Measurements from ENCODE around the gene SHC3.
A peak's percentile ranks its signal among the peaks of the same experiment; 100 is the strongest.

Gene SHC3

GRCh38 chr9:89183146-89183545 lies 4.5 kb upstream of the SHC3 start:
- no peak for DNase-seq

GRCh38 chr9:89182369-89182768 lies 3.8 kb upstream of the SHC3 start:
- no peak for DNase-seq

- DNase-seq = peak; percentile 85
Observed at GRCh38 chr9:89179895-89180734, 1.5 kb upstream of the SHC3 start.

GRCh38 chr9:89179540-89179894 lies 899 bp upstream of the SHC3 start:
- DNase-seq = no peak

- no peak for DNase-seq
Observed at GRCh38 chr9:89178830-89179539, 367 bp upstream of the SHC3 start.

GRCh38 chr9:89177012-89177943 lies 1.3 kb downstream of the SHC3 start:
- no peak for DNase-seq

- DNase-seq = no peak
Observed at GRCh38 chr9:89175828-89176261, 2.8 kb downstream of the SHC3 start.

DNA sequence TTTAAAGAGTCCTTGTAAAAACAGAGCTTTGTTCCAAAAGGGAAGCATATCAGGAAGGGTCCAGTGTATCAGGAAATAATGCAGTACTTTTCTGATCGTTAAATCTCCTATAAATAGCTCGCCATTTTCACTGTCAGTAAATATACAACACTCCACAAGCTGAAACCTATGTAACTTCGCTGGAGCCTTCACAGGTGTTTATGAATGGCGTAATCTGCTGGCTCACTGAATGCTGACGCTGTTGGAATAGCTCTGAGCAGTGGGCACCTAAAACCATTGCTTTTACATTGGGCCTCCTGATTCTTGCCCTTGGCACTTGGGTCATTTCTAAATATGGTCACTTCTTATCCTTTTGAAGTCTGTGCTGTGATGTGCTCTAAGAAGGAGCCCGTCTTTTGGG lies 4.3 kb downstream of the SHC3 start:
- DNase-seq = no peak

- no peak for DNase-seq
Observed at GRCh38 chr9:89173072-89173471, 5.5 kb downstream of the SHC3 start.

- DNase-seq = no peak
Observed at GRCh38 chr9:89172398-89172797, 6.2 kb downstream of the SHC3 start.

DNA sequence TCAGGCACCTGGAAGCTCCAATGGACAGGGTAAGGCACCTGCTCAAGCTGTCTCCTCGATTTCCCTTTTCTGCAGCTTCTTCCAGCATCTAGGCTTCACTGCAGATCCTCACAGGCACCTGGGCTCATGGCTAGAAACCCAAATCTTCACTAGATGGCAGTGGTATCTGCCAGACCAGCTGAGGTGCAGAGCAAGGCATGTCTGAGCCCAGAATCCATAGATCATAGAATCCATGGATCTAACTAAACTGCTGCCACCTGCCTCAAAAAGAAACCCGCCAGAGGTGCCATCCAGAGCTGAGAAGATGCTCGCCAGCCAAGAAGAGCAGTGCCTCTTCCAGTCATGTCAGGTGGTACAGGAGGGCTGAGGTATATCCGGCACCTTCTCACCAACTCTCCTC lies 6.9 kb downstream of the SHC3 start:
- DNase-seq = no peak

GRCh38 chr9:89171231-89171630 lies 7.4 kb downstream of the SHC3 start:
- no peak for DNase-seq

- no peak for DNase-seq
Observed at GRCh38 chr9:89168901-89169813, 9.5 kb downstream of the SHC3 start.

DNA sequence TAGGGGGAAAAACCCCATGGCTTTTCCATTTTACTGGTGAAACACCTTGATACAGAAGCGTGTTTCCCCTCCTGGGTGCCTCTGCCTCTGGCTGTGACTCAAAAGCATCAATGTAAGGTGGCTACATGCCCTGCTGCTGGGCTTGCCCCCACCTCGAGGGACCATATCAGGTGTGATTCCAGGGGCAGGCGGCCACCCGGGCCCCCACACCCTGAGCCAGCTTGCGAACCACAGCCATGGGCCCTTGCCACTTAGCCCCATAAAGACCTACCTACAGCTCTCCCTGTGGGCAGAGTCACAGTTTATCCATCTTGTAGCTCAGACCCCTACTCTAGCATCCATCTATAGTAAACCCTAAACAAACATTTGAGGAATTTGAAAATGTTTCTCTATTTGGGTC lies 10.8 kb downstream of the SHC3 start:
- no peak for DNase-seq

GRCh38 chr9:89166852-89167251 lies 11.8 kb downstream of the SHC3 start:
- DNase-seq = no peak

DNA sequence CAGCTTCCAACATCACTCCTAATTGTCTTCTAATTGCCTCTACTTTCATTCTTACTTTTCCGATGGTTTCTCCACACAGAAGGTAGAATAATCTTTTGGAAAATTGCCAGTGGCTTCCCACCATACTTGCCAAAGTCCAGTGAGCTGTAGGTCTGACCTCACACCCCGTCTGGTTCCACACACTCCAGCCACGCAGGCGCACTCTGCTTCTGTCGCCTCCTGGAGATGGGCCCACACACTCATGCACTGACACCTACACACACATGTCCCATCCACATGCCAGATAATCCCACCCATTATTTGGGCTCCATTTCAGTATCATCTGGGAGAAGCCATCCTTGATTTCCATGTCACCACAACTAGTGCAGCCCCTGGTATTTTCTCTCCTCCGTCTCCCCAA lies 12.7 kb downstream of the SHC3 start:
- no peak for DNase-seq

GRCh38 chr9:89165341-89165740 lies 13.3 kb downstream of the SHC3 start:
- no peak for DNase-seq

DNA sequence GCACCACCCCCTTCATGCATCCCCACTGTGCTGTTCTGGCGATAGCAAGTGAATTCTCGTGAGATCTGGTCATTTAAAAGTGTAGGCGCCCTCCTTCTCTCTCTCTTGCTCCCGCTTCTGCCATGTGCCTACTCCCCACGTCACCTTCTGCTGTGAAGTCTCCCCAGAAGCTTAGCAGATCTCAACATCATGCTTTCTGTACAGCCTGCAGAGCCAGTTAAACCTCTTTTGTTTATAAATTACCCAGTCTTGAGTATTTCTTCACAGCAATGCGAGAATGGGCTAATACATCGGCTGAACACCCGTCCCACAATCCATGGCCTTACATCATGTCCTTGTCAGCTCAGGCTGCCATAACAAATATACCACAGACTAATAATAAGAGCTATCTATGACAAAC lies 17.4 kb downstream of the SHC3 start:
- DNase-seq = no peak

- no peak for DNase-seq
Observed at GRCh38 chr9:89160806-89161205, 17.8 kb downstream of the SHC3 start.

- no peak for DNase-seq
Observed at GRCh38 chr9:89154651-89155336, 23.8 kb downstream of the SHC3 start.

DNA sequence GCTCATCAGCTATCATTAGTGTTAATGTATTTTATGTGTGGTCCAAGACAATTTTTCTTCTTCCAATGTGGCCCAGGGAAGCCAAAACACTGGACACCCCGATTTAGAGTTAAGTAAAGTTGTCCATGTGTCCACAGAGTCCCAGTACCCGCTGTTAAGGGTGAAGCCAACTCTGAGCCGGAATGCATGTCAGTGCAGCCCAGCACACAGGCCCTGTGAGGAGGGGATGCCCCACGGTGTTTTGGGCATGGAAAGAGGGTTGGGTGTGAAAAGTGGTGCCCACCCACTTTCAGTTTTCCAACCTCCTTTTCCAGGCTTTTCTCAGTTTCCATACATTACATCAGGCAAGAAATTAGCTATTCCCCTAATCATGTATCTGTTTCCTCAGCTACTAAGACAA lies 24.4 kb downstream of the SHC3 start:
- no peak for DNase-seq
